Measurements from ENCODE around the gene ECHS1. TPM values are rescaled to one million over a fixed set of nuclear protein-coding genes. Genes with fewer than 3 reads are reported as not detected.

The ECHS1 gene
- total and polyA plus RNA-seq, 2 of the 8 experiments (the other 6 are each of a cell fraction or from before 2014, with no cell fraction given): 41.7 to 101 TPM

GRCh38 chr10:133366130-133366478 lies 7.0 kb downstream of the ECHS1 start:
- no peak overlapping the region for H2AFZ ChIP-seq (ENCODE audit: low read length)
- no peak for DNase-seq (ENCODE audit: low read depth in 1 of 2, low spot score in 2 of 2)
- no peak overlapping the region for H4K8ac ChIP-seq (ENCODE audit: extremely low read depth, insufficient read depth, low read length)
- no peak overlapping the region for H3K27ac ChIP-seq (ENCODE audit: low read depth, low read length)
- no peaks in the 10 kb centered on the region for H3K79me1 ChIP-seq (ENCODE audit: low read depth, low read length)
- H3K79me2 ChIP-seq (ENCODE audit: control insufficient read depth in 1 of 2, insufficient read depth in 2 of 2, low read length in 2 of 2): no peaks in the 10 kb centered on the region
- H3K14ac ChIP-seq (ENCODE audit: insufficient read length): no peak overlapping the region
- H3K4me1 ChIP-seq (replicated peaks in 1 of 4; ENCODE audit: control insufficient read depth in 3 of 4, insufficient read depth in 4 of 4, low read length in 3 of 4): no peaks in the 10 kb centered on the region
- no peaks in the 10 kb centered on the region for H3K9me3 ChIP-seq (ENCODE audit: insufficient read depth in 2 of 2, low read depth in 1 of 2, low read length in 1 of 2)
- H2BK12ac ChIP-seq (ENCODE audit: low read depth, low read length): no peak overlapping the region
- H2BK15ac ChIP-seq (ENCODE audit: low read length): no peak overlapping the region
- H4K5ac ChIP-seq (ENCODE audit: insufficient read length, low read depth, low read length): no peak overlapping the region
- no peak overlapping the region for H3K56ac ChIP-seq (replicated peaks; ENCODE audit: insufficient read length, low read depth, low read length)
- no peak overlapping the region for H2AK5ac ChIP-seq (ENCODE audit: low read depth, low read length)
- H3K23me2 ChIP-seq (ENCODE audit: low read depth, low read length): no peaks in the 10 kb centered on the region
- H3K4me2 ChIP-seq (ENCODE audit: insufficient read depth in 1 of 2, low read depth in 2 of 2, low read length in 2 of 2): no peak overlapping the region
- H2BK5ac ChIP-seq (ENCODE audit: low read depth, low read length): no peak overlapping the region
- no peak for FAIRE-seq
- no peak overlapping the region for H2BK20ac ChIP-seq (ENCODE audit: low read length)
- no peak overlapping the region for H3K4me3 ChIP-seq (ENCODE audit: extremely low read depth in 1 of 4, insufficient read depth in 2 of 4, low read depth in 3 of 4, low read length in 4 of 4)
- ChIA-PET POLR2A (ENCODE audit: partially characterized antibody) (interaction anchor here (1.1 kb wide), 1 partner anchor 34 kb away, joined by 3 read pairs; no protein-coding TSS in a partner anchor), CTCF (ENCODE audit: partially characterized antibody) (no interaction called here)
- no peak overlapping the region for H3K4ac ChIP-seq (replicated peaks; ENCODE audit: insufficient read length, low read depth, low read length)
- H3K9ac ChIP-seq (replicated peaks in 1 of 4; ENCODE audit: extremely low read depth in 1 of 4, low read depth in 3 of 4, low read length in 3 of 4): no peak overlapping the region
- peaks cover 25 to 62% (median 53%) of the 10 kb centered on the region in 4 experiments for H3K36me3 ChIP-seq (ENCODE audit: control insufficient read depth in 2 of 4, insufficient read depth in 4 of 4, low read length in 3 of 4)
- H4K20me1 ChIP-seq (replicated peaks in 1 of 2; ENCODE audit: control insufficient read depth in 1 of 2, insufficient read depth in 2 of 2, low read length in 2 of 2): peaks cover 7 to 10% of the 10 kb centered on the region in 2 experiments
- no peak overlapping the region for H2BK120ac ChIP-seq (replicated peaks; ENCODE audit: low read depth, low read length)
- H3K18ac ChIP-seq (ENCODE audit: extremely low read depth, low read length): no peak overlapping the region
- WGBS, 2 experiments (ENCODE audit: extremely low coverage in 1 of 2, insufficient coverage in 1 of 2, insufficient read length in 1 of 2, insufficient replicate concordance in 2 of 2, low coverage in 1 of 2, low lambda C conversion rate in 2 of 2, missing lambda C conversion rate in 1 of 2): 87% methylated on average over 16 of the region's 17 CpGs; no CpG with 5 or more reads in 1 of the 2 experiments
- no peak overlapping the region for H3K23ac ChIP-seq (ENCODE audit: insufficient read length)
- H4K91ac ChIP-seq (replicated peaks; ENCODE audit: insufficient read length, low read length): no peak overlapping the region
- H3K27me3 ChIP-seq (replicated peaks in 1 of 4; ENCODE audit: control insufficient read depth in 3 of 4, extremely low read depth in 1 of 4, insufficient read depth in 3 of 4, low read length in 3 of 4): no peaks in the 10 kb centered on the region; a peak in 1 of 7 replicates
- no peak for TF ChIP-seq KDM1A (IDR thresholded peaks at IDR 0.05; ENCODE audit: borderline replicate concordance, low read length)
- no peak for TF ChIP-seq EZH2 (IDR thresholded peaks at IDR 0.05; ENCODE audit: low read depth, low read length, severe bottlenecking)
